ENCODE results near the gene PTPRT.

The PTPRT gene

GRCh38 chr20:42461965-42462593, 727.6 kb downstream of the PTPRT start:
- DNase-seq (ENCODE audit: low read depth) = no peak

- DNase-seq (ENCODE audit: low read depth) = no peak
Measured at GRCh38 chr20:42461291-42461690, 728.4 kb downstream of the PTPRT start.

- no peak for DNase-seq (ENCODE audit: low read depth)
Measured at GRCh38 chr20:42447270-42447669, 742.4 kb downstream of the PTPRT start.

- DNase-seq (ENCODE audit: low read depth) = no peak
Measured at GRCh38 chr20:42444799-42445198, 744.9 kb downstream of the PTPRT start.

GRCh38 chr20:42443200-42443599, 746.5 kb downstream of the PTPRT start:
- DNase-seq (ENCODE audit: low read depth) = no peak

- no peak for DNase-seq (ENCODE audit: low read depth)
Measured at GRCh38 chr20:42442716-42443115, 747.0 kb downstream of the PTPRT start.

- DNase-seq (ENCODE audit: low read depth) = no peak
Measured at GRCh38 chr20:42441864-42442331, 747.8 kb downstream of the PTPRT start.

GRCh38 chr20:42441196-42441863, 748.4 kb downstream of the PTPRT start:
- no peak for DNase-seq (ENCODE audit: low read depth)

- DNase-seq (ENCODE audit: low read depth) = no peak
Measured at GRCh38 chr20:42435230-42435629, 754.5 kb downstream of the PTPRT start.

GRCh38 chr20:42432496-42433334, 757.0 kb downstream of the PTPRT start:
- no peak for DNase-seq (ENCODE audit: low read depth)

- no peak for DNase-seq (ENCODE audit: low read depth)
Measured at GRCh38 chr20:42430598-42430997, 759.1 kb downstream of the PTPRT start.

GRCh38 chr20:42429761-42430458, 759.8 kb downstream of the PTPRT start:
- DNase-seq (ENCODE audit: low read depth) = no peak

GRCh38 chr20:42419814-42420532, 769.7 kb downstream of the PTPRT start:
- DNase-seq (ENCODE audit: low read depth) = no peak

GRCh38 chr20:42406826-42407225, 782.9 kb downstream of the PTPRT start:
- no peak for DNase-seq (ENCODE audit: low read depth)

GRCh38 chr20:42402455-42402854, 787.3 kb downstream of the PTPRT start:
- no peak for DNase-seq (ENCODE audit: low read depth)

- no peak for DNase-seq (ENCODE audit: low read depth)
Measured at GRCh38 chr20:42401613-42402012, 788.1 kb downstream of the PTPRT start.

- DNase-seq (ENCODE audit: low read depth) = no peak
Measured at GRCh38 chr20:42399802-42400201, 789.9 kb downstream of the PTPRT start.

- DNase-seq (ENCODE audit: low read depth) = no peak
Measured at GRCh38 chr20:42392442-42392841, 797.3 kb downstream of the PTPRT start.

GRCh38 chr20:42391807-42392206, 797.9 kb downstream of the PTPRT start:
- no peak for DNase-seq (ENCODE audit: low read depth)

GRCh38 chr20:42380287-42380686, 809.4 kb downstream of the PTPRT start:
- DNase-seq (ENCODE audit: low read depth) = no peak

GRCh38 chr20:42379385-42379784, 810.3 kb downstream of the PTPRT start:
- no peak for DNase-seq (ENCODE audit: low read depth)

- no peak for DNase-seq (ENCODE audit: low read depth)
Measured at GRCh38 chr20:42378826-42379225, 810.9 kb downstream of the PTPRT start.

Measured in stimulated activated CD8-positive, alpha-beta memory T cell treated with anti-CD3 and anti-CD28 coated beads, Interleukin-15, amount 100 ng/mL, for 1 hour (primary cell).